Embryonic facial prominence (tissue), 1 donor: ENCODE data around the gene REX1BD.
A peak's percentile ranks its signal among the peaks of the same experiment; 100 is the strongest.
"Not testable (repeated sequence)": the region's sequence is repeated elsewhere in the genome, so short reads cannot be mapped to it uniquely, and the experiment has no call there.

Source experiments
- DNase-seq: peaks from one replicate; pipeline ENCODE4 v3.0.0-alpha.2; 2016; ENCODE audit errors: extremely low spot score

The REX1BD gene

GRCh38 chr19:18588611-18589379 lies at the start of gene REX1BD:
Gene REX1BD, plus strand, starts transcription at chr19:18588798. Its CDS starts 4 bp downstream, at chr19:18588802.
- DNase-seq: peak; percentile 70

GRCh38 chr19:18539372-18539771 lies 49.2 kb upstream of the REX1BD start:
- DNase-seq: no peak

GRCh38 chr19:18540200-18540599 lies 48.4 kb upstream of the REX1BD start:
- not testable (repeated sequence) for DNase-seq

GRCh38 chr19:18541258-18541991 lies 47.2 kb upstream of the REX1BD start:
- DNase-seq: no peak

DNA sequence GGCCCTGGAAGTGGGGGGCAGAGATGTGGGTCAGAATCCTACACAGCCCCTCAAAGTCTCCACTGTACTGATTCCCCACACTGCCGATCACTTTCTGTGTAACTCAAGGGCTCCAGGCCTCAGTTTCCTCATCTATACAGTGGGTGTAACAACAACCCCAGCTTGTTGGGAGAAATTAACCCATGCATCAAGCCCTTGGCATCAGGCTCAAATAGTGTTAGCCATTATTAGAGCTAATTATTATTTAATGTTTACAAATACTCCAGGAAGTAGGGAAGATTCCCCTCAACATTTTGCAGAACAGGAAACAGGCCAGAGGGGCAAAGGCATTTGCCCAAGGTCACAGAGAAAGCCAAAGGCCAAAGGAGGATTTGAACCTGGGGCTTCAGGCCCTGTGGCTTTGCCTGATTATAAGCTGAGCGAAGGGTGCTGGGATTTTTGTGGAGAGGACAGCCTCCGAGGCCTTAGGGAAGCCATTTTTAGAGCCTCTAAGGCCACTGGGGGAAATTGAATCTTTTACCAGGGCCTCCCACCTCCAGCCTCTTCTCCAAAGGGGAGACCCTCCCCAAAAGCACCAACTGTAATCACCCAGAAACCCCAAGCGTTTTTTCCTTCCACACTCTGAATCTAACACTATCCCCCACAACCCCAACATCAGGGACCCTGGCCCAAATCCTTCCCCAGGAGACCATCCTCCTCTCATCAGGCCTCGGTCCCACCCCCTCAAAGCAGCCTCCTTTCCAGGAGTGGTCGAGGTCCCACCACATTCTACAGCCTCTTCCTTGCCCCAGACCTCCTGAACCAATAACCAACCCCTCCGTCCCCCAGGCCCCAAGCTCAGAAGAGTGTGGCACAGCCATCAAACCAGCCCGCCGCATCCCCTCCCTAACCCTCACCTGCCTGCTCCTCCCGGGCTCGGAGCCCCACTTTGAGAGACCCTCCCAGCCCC lies 46.3 kb upstream of the REX1BD start:
- DNase-seq: no peak

- DNase-seq: peak; percentile 80
Observed at GRCh38 chr19:18542941-18543813, 45.4 kb upstream of the REX1BD start, which contains the start of gene FKBP8. Gene FKBP8, minus strand, starts transcription at chr19:18543573. Its CDS starts 1,603 bp downstream, at chr19:18541970.

DNA sequence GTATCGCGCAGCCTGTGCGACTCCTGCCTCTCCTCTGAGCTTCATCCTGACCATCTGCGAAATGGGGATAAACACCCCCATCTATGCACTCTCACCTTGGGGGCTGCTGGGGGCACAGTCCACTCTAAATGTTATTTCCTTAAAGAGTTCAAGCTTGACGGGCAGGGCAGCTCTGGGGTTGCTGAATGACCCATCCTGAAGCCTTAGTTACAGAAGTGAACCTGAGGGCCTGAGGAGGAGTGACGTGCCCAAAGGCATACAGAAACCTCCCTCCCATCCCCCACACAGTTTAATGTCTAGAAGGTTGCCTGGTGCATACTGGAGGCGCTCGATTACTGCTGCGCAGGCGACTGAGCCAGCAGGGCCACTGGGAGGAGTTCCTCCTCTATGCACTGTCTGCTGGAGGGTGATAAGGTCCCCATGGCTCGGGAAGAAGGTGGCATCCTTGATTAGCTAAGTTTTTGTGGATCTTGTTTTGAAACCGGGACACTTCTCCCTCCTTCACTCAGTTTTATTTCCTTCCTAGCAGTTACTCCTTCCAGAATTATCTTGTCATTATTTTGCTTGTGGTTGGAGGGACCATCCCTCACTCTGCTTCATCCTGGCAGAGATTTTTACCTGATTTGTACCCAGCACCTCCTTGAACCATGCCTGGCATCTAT lies 44.7 kb upstream of the REX1BD start:
- no peak for DNase-seq

DNA sequence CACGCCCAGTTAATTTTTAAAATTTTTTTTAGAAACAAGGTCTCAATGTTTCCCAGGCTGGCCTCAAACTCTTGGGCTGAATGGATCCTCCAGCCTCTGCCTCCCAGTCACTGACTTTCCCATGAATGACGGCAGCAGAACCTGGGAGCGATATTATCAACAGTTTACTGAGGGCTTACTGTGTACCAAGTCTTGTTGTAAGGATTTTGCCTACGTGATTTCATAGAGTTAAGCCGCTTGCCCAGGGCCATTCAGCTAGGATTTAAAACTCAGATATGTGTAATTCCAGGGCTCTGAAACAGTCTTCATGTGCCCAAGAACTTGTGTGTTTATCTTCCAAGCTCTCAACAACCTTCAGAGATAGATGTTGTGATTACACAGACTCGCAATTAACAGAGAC lies 37.0 kb upstream of the REX1BD start:
- DNase-seq: no peak

- peak; percentile 94 for DNase-seq
Observed at GRCh38 chr19:18557411-18558201, 31.0 kb upstream of the REX1BD start, which contains the start of gene KXD1. Gene KXD1, plus strand, starts transcription at chr19:18557870. Its CDS starts 4,187 bp downstream, at chr19:18562057.

DNA sequence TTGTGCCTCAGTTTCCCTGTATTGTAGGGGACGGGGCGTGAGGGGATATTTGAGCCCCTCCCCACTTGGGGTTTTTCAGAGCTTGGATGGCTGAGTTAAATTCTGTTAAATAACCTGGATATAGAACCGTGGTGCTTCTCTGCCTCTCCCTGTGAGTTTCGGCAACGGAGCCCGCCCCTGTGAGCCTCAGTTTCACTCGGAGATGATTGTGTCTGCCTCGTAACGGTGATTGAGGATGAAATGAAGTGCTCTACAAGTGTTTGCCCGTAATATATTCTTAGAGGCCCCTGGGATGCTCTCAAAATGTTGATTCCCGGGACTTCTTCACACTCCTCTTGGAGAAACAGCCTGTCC lies 30.4 kb upstream of the REX1BD start:
- DNase-seq: no peak

- DNase-seq: no peak
Observed at GRCh38 chr19:18558604-18559003, 30.0 kb upstream of the REX1BD start.

DNA sequence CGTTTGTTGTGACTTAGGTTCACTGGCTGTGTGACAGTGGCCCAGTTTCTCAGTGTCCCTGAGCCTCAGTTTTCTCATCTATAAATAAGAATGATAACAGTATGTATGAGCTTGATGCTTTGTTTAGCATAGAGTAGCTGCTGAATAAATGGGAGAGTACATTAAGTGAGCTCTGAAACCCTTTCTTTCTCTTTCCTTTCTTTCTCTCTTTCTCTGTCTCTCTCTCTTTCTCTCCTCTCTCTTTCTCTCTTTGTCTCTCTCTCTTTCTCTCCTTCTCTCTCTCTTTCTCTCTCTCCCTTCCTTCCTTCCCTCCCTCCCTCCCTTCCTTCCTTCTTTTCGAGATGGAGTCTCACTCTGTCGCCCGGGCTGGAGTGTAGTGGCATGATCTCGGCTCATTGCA lies 28.9 kb upstream of the REX1BD start:
- DNase-seq: no peak

GRCh38 chr19:18562086-18562485 lies 26.5 kb upstream of the REX1BD start:
- DNase-seq: no peak

DNA sequence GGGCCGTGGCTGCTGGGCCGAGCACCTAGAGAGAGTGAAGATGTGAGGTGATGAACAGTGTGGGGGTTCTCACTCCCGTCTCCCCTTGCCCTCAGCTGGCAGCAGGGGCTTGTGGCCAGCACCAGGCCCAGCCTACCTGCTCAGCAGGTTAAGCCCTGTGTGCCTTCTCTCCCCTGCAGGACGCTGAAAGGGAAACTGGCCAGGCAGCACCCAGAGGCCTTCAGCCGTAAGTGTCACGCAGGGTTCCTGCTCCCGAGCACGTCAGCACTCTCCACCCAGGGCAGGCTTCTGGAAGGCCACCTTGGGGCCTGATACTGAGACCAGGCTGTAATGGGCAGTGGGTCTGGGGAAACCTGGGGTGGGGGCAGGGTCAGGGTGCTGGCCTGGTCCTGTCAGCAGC lies 21.6 kb upstream of the REX1BD start:
- DNase-seq: no peak

DNA sequence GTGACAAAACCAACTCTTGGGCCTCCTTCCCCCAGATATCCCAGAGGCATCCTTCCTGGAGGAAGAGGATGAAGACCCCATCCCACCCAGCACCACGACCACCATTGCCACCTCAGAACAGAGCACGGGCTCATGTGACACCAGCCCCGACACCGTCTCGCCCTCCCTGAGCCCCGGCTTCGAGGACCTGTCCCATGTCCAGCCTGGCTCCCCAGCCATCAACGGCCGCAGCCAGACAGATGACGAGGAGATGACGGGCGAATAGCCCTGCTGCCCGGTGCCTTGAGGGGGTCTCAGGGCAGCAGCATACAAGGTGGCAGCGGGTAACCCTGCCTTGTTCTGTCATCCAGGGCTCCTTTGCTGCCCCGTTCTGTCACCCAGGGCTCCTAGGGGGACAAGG lies 20.2 kb upstream of the REX1BD start:
- DNase-seq: no peak

DNA sequence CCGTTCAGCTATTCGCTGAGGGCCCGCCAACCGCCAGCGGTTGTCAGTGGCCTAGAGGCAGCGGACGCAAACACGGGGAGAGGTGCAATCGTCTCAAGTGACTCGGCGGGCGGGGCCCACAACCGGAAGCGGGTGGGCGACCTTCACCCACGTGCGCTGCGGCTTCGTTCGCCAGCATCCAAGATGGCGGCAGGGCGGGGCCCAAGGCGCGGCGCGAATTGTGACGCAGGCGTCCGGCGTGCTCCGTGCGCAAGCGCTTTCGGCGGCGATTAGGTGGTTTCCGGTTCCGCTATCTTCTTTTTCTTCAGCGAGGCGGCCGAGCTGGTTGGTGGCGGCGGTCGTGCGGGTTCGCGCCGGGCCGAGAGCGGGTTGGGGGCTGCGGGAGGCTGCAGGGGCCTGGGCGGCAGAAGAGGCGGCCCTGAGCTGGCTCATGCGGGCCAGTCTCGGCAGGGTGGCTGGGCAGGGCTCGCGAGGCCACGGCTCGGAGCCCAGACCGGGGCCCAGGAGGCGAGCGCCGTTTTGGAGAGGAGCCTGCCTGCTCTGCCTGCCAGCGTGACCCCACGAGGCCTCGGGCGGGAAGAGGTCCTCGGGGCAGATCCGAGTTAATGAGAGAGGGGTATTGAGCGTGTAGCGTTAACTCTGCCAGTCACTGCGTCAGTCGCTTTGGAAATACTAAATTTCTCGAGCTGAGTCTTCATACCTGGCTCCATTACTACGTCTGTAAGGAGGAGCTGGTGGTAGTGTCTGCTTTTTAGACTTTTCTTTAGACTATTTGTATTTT lies 16.8 kb upstream of the REX1BD start, which contains the start of gene UBA52:
Gene UBA52, plus strand, starts transcription at position 294 of the 781 bp plus-strand sequence. CDS start 1,444 bp downstream, outside the sequence.
- DNase-seq: peak; percentile 90

GRCh38 chr19:18574691-18575291 lies 13.8 kb upstream of the REX1BD start:
- DNase-seq: no peak

DNA sequence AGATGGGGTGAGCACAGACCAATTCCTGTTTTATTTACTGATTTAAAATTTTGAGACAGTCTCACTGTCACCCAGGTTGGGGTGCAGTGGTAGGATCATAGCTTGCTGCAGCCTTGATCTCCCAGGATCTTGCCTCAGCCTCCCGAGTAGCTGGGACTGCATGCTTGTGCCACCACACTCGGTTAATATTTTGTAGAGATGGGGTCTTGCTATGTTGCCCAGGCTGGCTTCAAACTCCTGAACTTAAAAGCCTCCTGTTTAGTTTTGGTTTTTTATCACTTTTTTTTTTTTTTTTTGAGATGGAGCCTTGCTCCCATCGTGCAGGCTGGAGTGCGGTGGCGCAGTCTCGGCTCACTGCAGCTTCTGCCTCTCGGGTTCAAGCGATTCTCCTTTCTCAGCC lies 12.2 kb upstream of the REX1BD start:
- no peak for DNase-seq
